Small intestine (tissue), 7 donors: ENCODE measurements around the gene TMEM150A. TPM values are rescaled to one million over a fixed set of nuclear protein-coding genes. Genes with fewer than 3 reads are reported as not detected.
"Not testable (repeated sequence)": the region's sequence is repeated elsewhere in the genome, so short reads cannot be mapped to it uniquely, and the experiment has no call there.

ENCODE experiments used
- DNase-seq, 2 donors: peaks; one replicate each; pipeline versions ENCODE4 v3.0.0 to v3.0.0-alpha.2; 2013
- FAIRE-seq: peaks from 2 replicates; lab custom pipeline; 2012; peaks lifted over from hg19 to GRCh38; lab: Jason Lieb, UNC
- H3K27ac ChIP-seq, 3 donors: one replicate each; pipeline ENCODE4 v1.5.1; 2013; ENCODE audit warnings: low read length in 2 of 3, mild to moderate bottlenecking in 2 of 3, control low read depth in 1 of 3, inconsistent platforms in 1 of 3, low read depth in 1 of 3, moderate library complexity in 1 of 3
- H3K27me3 ChIP-seq, 3 donors: one replicate each; pipeline ENCODE4 v1.6.1; 2013; ENCODE audit warnings: low read length in 3 of 3, inconsistent platforms in 1 of 3; ENCODE audit not compliant: control insufficient read depth in 3 of 3, insufficient read depth in 3 of 3
- H3K36me3 ChIP-seq, 3 donors: one replicate each; pipeline ENCODE4 v1.6.1; 2013; ENCODE audit warnings: low read length in 3 of 3, inconsistent platforms in 1 of 3, low read depth in 1 of 3, mild to moderate bottlenecking in 1 of 3, moderate library complexity in 1 of 3; ENCODE audit not compliant: control insufficient read depth in 3 of 3, insufficient read depth in 2 of 3
- H3K4me1 ChIP-seq, 3 donors: one replicate each; pipeline ENCODE4 v1.6.1; 2013; ENCODE audit warnings: low read length in 2 of 3, inconsistent platforms in 1 of 3, low read depth in 1 of 3, mild to moderate bottlenecking in 1 of 3, moderate library complexity in 1 of 3; ENCODE audit not compliant: control insufficient read depth in 3 of 3, insufficient read depth in 2 of 3
- H3K4me3 ChIP-seq, 3 donors: one replicate each; pipeline ENCODE4 v1.5.1; 2013; ENCODE audit warnings: low read length in 3 of 3, control low read depth in 1 of 3, inconsistent platforms in 1 of 3, low read depth in 1 of 3, mild to moderate bottlenecking in 1 of 3, moderate library complexity in 1 of 3
- H3K9me3 ChIP-seq, 2 donors: one replicate each; pipeline ENCODE4 v1.6.1; 2013; ENCODE audit warnings: low read depth in 1 of 2, low read length in 1 of 2; ENCODE audit not compliant: control insufficient read depth in 2 of 2, insufficient read depth in 1 of 2
- WGBS, 3 donors: extraction: QIAGEN DNeasy Blood & Tissue Kit; methylation state at CpG; one replicate each; pipeline ENCODE4 v1.1.7; 2013; 5-methylcytosine and 5-hydroxymethylcytosine counted together
- polyA plus RNA-seq, 4 donors: library from polyadenylated mRNA; stranded (reverse) in 3 of 4; unstranded in 1 of 4; fragments of 200-250 nt in 3 of 4; fragments of 120-200 nt in 1 of 4; gene quantifications; one replicate each; pipeline versions ENCODE4 v1.2.1 to v1.2.3, GENCODE V29; 2013
- donor health status: healthy with polysubstance abuse.
- donor health status: control.
- donor health status: control.
- donor health status: Bipolar disorder and iron deficiency.
- donor health status: healthy.

TMEM150A gene
- polyA plus RNA-seq, 4 donors = 12.5 to 40.0 (median 31.0) TPM

DNA sequence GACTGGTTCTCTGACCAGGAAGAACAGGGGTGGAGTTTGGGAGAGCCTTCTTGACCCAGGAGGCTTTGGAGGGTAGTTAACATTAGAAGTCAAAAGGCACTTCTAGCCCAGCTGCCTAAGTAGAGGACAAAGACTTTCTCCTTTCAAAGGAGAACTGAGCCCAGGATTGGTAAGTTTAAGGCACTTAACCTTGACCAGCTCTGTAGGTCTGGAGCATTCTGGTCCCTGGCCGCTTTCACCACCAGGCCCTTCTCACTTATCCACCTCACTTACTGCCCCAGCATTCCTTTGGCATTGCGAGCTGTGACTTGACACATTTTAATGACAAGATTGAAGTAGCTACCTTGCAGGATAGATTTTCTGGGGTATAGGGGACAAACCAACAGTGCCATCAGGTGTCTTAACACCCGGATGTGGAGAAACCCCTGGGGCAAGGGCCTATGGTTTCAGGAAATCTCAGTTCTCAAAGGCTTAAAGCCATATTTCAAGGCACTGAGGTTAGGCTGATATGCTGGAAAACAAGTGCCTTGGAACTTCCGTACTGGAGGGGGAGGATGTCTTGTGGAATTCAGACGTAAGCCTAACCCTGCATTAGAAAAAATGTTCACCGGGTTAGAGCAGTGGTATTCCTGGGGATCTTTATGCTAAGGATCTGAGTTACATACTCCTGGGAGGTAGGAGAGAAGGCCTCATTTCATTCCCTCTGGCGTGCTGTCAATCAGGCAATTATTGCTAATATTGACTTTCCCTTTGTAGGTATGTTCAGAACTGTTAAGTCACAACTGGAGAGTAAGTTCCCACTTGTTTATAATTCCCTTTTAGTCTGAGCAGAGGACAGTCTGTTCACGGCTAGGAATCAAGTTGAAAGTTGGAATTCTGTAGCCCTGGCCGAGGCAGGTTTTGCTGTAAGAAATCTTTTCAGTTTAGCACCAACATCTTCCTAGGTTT, 5.0 kb upstream of the TMEM150A start:
- 85 to 87% (median 85%) methylated on average over 9 of the region's 9 CpGs for WGBS, 3 donors
- no peak overlapping the region for H3K27ac ChIP-seq
- DNase-seq = no peak
- peaks cover 0 to 25% (median 0%) of the 10 kb centered on the region in 3 donors for H3K4me1 ChIP-seq
- H3K9me3 ChIP-seq = no peaks in the 10 kb centered on the region
- H3K27me3 ChIP-seq = no peaks in the 10 kb centered on the region
- peaks cover 0 to 34% (median 2%) of the 10 kb centered on the region in 3 donors for H3K36me3 ChIP-seq
- FAIRE-seq = no peak
- no peak overlapping the region for H3K4me3 ChIP-seq

GRCh38 chr2:85606116-85606455, 3.6 kb upstream of the TMEM150A start:
- Histone ChIP-seq H3K4me1 (peaks cover 0 to 30% (median 4%) of the 10 kb centered on the region in 3 donors), H3K36me3 (peaks cover 0 to 35% (median 2%) of the 10 kb centered on the region in 3 donors), H3K27ac (peak overlapping the region in 1 of 3 donors; percentile 8), H3K4me3 (no peak overlapping the region), H3K27me3 (no peaks in the 10 kb centered on the region), H3K9me3 (no peaks in the 10 kb centered on the region)
- DNase-seq (no peak), FAIRE-seq (no peak)
- whole genome bisulfite sequencing, 3 donors = 74 to 90% (median 85%) methylated on average over 7 of the region's 7 CpGs

DNA sequence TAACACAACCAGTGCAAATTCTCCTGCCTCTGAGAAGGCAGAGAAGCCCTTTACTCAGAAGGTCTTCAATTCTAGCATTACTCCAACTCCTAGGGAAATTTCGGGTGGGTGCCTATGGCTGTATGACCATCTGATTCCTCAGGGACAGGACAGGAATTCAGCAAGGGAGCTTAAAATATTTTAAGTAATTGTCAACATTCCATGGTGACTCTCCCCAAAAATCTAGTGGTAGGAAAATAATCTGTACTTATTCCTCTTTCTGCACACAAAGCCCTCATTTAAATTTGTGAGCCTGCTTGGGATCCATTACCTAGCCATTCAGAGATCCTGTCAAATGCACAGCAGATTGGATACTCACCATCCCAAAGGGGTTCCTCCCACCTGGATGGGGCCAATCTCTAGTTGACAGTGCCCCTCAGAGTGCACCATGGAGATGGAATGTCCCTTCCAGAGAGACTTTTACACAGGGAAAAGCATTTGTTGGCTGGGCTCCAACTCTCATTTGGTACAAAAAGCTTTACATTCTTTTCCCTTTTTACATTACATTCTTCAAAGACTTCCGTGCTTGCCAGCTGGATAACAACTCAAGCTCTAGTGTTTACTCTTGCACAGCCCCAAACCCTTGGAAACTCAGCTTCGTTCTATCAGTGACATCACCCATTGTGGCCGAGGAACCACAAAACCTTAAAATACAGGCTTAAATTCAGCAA, 3.1 kb upstream of the TMEM150A start:
- WGBS, 3 donors = 63 to 87% (median 78%) methylated on average over 4 of the region's 4 CpGs
- DNase-seq (no peak), FAIRE-seq (no peak)
- Histone ChIP-seq H3K36me3 (peaks cover 0 to 40% (median 2%) of the 10 kb centered on the region in 3 donors), H3K27me3 (no peaks in the 10 kb centered on the region), H3K9me3 (no peaks in the 10 kb centered on the region), H3K4me3 (no peak overlapping the region), H3K4me1 (peaks cover 0 to 31% (median 4%) of the 10 kb centered on the region in 3 donors), H3K27ac (peak overlapping the region in 1 of 3 donors; percentile 8)

DNA sequence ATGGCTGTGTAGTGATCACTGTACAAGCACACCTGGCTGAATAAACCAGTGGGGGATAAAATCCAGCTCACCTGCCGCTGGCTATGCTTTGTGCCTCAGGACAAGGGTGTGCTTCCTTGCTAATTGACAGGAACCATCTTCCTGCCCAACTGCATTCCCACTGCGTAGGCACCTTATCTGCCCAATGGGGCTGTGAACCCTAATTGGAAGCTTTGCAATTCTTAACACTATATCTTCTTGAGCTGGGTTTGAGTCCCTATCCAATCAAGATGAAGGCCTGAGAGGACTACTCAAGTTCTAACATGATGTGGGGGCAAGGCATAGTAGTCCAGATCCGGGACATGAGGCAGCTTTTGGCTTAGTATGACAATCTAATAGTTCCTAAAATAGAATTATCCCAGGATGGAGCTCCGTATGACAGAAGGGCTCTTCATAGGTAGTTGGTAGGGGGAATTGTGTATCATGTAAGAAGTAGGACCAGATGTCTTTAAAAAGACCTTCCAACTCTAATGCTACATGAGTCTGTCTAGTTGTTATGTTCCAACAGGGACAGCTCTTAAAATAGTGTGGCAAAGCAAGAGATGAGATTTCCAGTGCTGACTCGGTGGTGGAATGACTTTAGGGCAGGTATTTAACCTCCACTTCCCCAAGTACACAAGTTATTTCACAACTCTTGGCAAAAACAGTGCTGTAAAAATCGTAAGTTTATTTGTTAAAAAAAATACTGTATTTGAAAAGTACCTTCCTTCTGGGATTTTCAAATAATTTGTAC, 2.3 kb upstream of the TMEM150A start:
- H3K4me1 ChIP-seq = peaks cover 0 to 27% (median 4%) of the 10 kb centered on the region in 3 donors
- H3K36me3 ChIP-seq = peaks cover 2 to 48% (median 2%) of the 10 kb centered on the region in 3 donors
- no peaks in the 10 kb centered on the region for H3K9me3 ChIP-seq
- no peaks in the 10 kb centered on the region for H3K27me3 ChIP-seq
- H3K27ac ChIP-seq = peak overlapping the region in 1 of 3 donors; percentile 15
- no peak for DNase-seq
- FAIRE-seq = no peak
- no peak overlapping the region for H3K4me3 ChIP-seq
- WGBS, 3 donors = 63 to 65% (median 65%) methylated on average over 6 of the region's 6 CpGs

DNA sequence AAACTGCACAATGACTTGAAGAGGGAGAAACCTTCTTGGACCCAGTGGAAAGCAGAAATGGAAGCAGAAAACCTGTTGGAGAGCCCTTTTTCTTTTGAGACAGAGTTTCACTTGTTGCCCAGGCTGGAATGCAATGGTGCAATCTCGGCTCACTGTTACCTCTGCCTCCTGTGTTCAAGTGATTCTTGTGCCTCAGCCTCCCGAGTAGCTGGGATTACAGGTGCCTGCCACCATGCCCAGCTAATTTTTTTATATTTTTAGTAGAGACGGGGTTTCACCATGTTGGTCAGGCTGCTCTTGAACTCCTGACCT, 1.6 kb upstream of the TMEM150A start:
- peaks cover 0 to 27% (median 4%) of the 10 kb centered on the region in 3 donors for H3K4me1 ChIP-seq
- H3K36me3 ChIP-seq = peaks cover 2 to 49% (median 2%) of the 10 kb centered on the region in 3 donors
- not testable (repeated sequence) for H3K27me3 ChIP-seq, H3K27ac ChIP-seq, DNase-seq, H3K9me3 ChIP-seq, FAIRE-seq
- H3K4me3 ChIP-seq = peak overlapping the region in 1 of 3 donors; percentile 93
- 59 to 88% (median 79%) methylated on average over 3 of the region's 3 CpGs for WGBS, 3 donors

- no peaks in the 10 kb centered on the region for H3K9me3 ChIP-seq
- H3K27me3 ChIP-seq = no peaks in the 10 kb centered on the region
- peak; percentile 51 to 55 for DNase-seq
- peak overlapping the region; percentile 65 to 93 (median 73) for H3K4me3 ChIP-seq
- WGBS, 3 donors = 7 to 9% (median 8%) methylated on average over 23 to 36 of the region's 36 CpGs
- H3K4me1 ChIP-seq = peaks cover 2 to 45% (median 4%) of the 10 kb centered on the region in 3 donors
- peaks cover 0 to 49% (median 9%) of the 10 kb centered on the region in 3 donors for H3K36me3 ChIP-seq
- peak overlapping the region; percentile 49 to 76 (median 73) for H3K27ac ChIP-seq
- FAIRE-seq = no peak
These were observed 575 bp downstream of the TMEM150A start for GRCh38 chr2:85601771-85602475.

GRCh38 chr2:85600951-85601770, 1.3 kb downstream of the TMEM150A start:
- H3K27ac ChIP-seq = peak overlapping the region in 1 of 3 donors; percentile 73
- no peaks in the 10 kb centered on the region for H3K27me3 ChIP-seq
- no peaks in the 10 kb centered on the region for H3K9me3 ChIP-seq
- H3K36me3 ChIP-seq = peaks cover 0 to 48% (median 9%) of the 10 kb centered on the region in 3 donors
- H3K4me3 ChIP-seq = peak overlapping the region in 2 of 3 donors; percentile 73 to 93
- DNase-seq = no peak
- H3K4me1 ChIP-seq = peaks cover 4 to 52% (median 6%) of the 10 kb centered on the region in 3 donors
- FAIRE-seq = no peak
- WGBS, 3 donors = 74 to 81% (median 80%) methylated on average over 6 of the region's 6 CpGs
